ENCODE measurements around the gene PPP1R9A. TPM values are rescaled to one million over a fixed set of nuclear protein-coding genes. Genes with fewer than 3 reads are reported as not detected.
"Not testable (repeated sequence)": the region's sequence is repeated elsewhere in the genome, so short reads cannot be mapped to it uniquely, and the experiment has no call there.

PPP1R9A gene
- total RNA-seq, 1 donor from 2014 or later = 30.6 TPM

GRCh38 chr7:94999069-94999351 is 91.6 kb downstream of the PPP1R9A start:
- H3K4me3 ChIP-seq = no peak overlapping the region
- TF ChIP-seq, protein P1, sequence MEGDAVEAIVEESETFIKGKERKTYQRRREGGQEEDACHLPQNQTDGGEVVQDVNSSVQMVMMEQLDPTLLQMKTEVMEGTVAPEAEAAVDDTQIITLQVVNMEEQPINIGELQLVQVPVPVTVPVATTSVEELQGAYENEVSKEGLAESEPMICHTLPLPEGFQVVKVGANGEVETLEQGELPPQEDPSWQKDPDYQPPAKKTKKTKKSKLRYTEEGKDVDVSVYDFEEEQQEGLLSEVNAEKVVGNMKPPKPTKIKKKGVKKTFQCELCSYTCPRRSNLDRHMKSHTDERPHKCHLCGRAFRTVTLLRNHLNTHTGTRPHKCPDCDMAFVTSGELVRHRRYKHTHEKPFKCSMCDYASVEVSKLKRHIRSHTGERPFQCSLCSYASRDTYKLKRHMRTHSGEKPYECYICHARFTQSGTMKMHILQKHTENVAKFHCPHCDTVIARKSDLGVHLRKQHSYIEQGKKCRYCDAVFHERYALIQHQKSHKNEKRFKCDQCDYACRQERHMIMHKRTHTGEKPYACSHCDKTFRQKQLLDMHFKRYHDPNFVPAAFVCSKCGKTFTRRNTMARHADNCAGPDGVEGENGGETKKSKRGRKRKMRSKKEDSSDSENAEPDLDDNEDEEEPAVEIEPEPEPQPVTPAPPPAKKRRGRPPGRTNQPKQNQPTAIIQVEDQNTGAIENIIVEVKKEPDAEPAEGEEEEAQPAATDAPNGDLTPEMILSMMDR (IDR thresholded peaks at IDR 0.05) = no peak
- H3K9me3 ChIP-seq = no peaks in the 10 kb centered on the region
- H3K36me3 ChIP-seq = no peaks in the 10 kb centered on the region
- intact Hi-C loops (cut with DNase I) = no loop called here
- no peaks in the 10 kb centered on the region for H3K27me3 ChIP-seq
- ATAC-seq = no peak
- H3K4me1 ChIP-seq = no peaks in the 10 kb centered on the region
- no peak for DNase-seq
- H3K27ac ChIP-seq = no peak overlapping the region

- H3K4me1 ChIP-seq; H3K27me3 ChIP-seq; intact Hi-C loops (cut with DNase I); H3K4me3 ChIP-seq; H3K36me3 ChIP-seq; H3K9me3 ChIP-seq; ATAC-seq; DNase-seq; H3K27ac ChIP-seq: not testable (repeated sequence)
These were observed 92.2 kb downstream of the PPP1R9A start for GRCh38 chr7:94999601-95000000.

DNA sequence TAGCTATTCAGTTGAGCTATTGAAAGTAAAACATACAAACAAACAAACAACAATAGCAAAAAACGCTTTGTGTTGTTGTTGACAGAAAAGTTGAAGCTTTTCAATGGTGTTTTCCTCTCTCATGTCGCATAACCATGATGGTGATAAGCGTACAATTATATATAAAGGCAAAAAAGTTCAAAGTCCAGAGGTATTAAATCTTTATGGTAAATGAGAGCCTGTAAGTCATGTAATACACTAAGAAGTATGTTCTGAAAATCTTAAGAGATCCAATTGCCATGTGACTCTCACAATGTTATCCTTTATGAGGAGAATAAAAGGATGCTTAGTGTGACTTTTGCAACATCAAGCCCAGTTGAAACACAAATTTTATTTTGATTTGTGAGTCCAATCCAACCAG is 93.9 kb downstream of the PPP1R9A start:
- peak overlapping the region; percentile 59 for H3K27ac ChIP-seq
- H3K27me3 ChIP-seq = no peaks in the 10 kb centered on the region
- H3K4me3 ChIP-seq = no peak overlapping the region
- H3K4me1 ChIP-seq = no peaks in the 10 kb centered on the region
- TF ChIP-seq, protein P1 (IDR thresholded peaks at IDR 0.05) = no peak
- no peak for DNase-seq
- ATAC-seq = no peak
- H3K9me3 ChIP-seq = no peaks in the 10 kb centered on the region
- intact Hi-C loops (cut with DNase I) = no loop called here
- no peaks in the 10 kb centered on the region for H3K36me3 ChIP-seq

DNA sequence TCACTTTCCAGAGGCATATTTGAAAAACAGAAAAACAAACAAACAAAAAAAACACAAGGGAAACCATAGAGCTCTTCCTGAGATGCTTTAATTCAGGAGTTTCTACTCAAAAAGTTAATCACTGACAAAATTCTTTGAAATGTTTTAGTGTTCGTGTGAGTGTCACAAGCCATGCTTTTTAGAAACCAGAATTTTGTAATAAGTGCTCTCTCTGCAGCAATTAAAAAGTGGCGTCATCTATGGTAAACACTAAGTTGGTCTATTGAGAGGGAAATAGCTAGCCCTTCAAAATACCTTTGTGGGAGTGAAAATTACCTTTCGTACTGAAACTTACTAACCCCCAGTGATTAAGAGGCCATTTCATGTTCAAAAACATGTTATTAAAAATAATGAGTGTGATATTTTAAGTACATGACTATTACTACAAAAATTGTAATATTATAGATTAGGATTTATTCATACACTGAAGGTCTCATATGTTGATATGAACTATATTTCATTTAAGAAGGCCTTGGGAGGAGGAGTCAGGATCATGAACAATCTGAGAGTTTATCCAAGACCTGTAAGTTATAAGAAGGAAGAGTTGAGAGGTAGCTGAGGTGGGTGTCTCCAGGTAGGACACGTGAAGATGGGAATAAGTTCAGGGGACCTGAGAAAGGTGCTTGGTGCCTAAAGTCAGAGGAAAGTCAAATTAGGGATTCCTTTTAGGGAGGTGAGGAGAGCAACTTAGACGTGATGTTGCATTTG is 94.6 kb downstream of the PPP1R9A start:
- ATAC-seq = peak; percentile 68
- TF ChIP-seq, protein P1 (IDR thresholded peaks at IDR 0.05) = no peak
- H3K4me1 ChIP-seq = no peaks in the 10 kb centered on the region
- H3K36me3 ChIP-seq = no peaks in the 10 kb centered on the region
- H3K4me3 ChIP-seq = no peak overlapping the region
- intact Hi-C loops (cut with DNase I) = no loop called here
- peak overlapping the region; percentile 59 for H3K27ac ChIP-seq
- H3K27me3 ChIP-seq = no peaks in the 10 kb centered on the region
- no peaks in the 10 kb centered on the region for H3K9me3 ChIP-seq
- DNase-seq = no peak

- no peaks in the 10 kb centered on the region for H3K9me3 ChIP-seq
- H3K27me3 ChIP-seq = no peaks in the 10 kb centered on the region
- no peaks in the 10 kb centered on the region for H3K36me3 ChIP-seq
- ATAC-seq (no peak), DNase-seq (no peak)
- TF ChIP-seq, protein P1 (IDR thresholded peaks at IDR 0.05) = no peak
- no peaks in the 10 kb centered on the region for H3K4me1 ChIP-seq
- intact Hi-C loops (cut with DNase I) = no loop called here
- H3K27ac ChIP-seq = peak overlapping the region; percentile 59
- no peak overlapping the region for H3K4me3 ChIP-seq
These were observed 95.4 kb downstream of the PPP1R9A start for GRCh38 chr7:95002775-95003174.

GRCh38 chr7:95004618-95005247 is 97.3 kb downstream of the PPP1R9A start:
- ATAC-seq (peak; percentile 28), DNase-seq (no peak)
- Histone ChIP-seq H3K36me3 (no peaks in the 10 kb centered on the region), H3K9me3 (no peaks in the 10 kb centered on the region), H3K27ac (no peak overlapping the region), H3K4me1 (no peaks in the 10 kb centered on the region), H3K27me3 (no peaks in the 10 kb centered on the region), H3K4me3 (no peak overlapping the region)
- intact Hi-C loops (cut with DNase I) = no loop called here
- TF ChIP-seq, protein P1 (IDR thresholded peaks at IDR 0.05) = no peak
